Muscle of back (tissue), 11 donors: ENCODE measurements around the gene SERTM2. TPM values are rescaled to one million over a fixed set of nuclear protein-coding genes. Genes with fewer than 3 reads are reported as not detected.
A peak's percentile ranks its signal among the peaks of the same experiment; 100 is the strongest.

Source experiments
- DNase-seq, 3 donors: peaks; one replicate each; pipeline versions ENCODE4 v3.0.0 to v3.0.0-alpha.2; 2013
- polyA plus RNA-seq, 10 donors: library from polyadenylated mRNA; unstranded; fragments of 120-200 nt; gene quantifications; one replicate each; pipeline ENCODE4 v1.2.1, GENCODE V29; 2013; ENCODE audit not compliant: insufficient read length in 10 of 10

SERTM2 gene
- polyA plus RNA-seq, 10 donors: 0.22 to 1.0 (median 0.48) TPM

- DNase-seq: no peak
These were observed 44.0 kb downstream of the SERTM2 start for GRCh38 chrX:111555406-111555958.

GRCh38 chrX:111560801-111561200, 49.4 kb downstream of the SERTM2 start:
- no peak for DNase-seq

GRCh38 chrX:111561851-111562250, 50.4 kb downstream of the SERTM2 start:
- DNase-seq: no peak

- no peak for DNase-seq
These were observed 56.3 kb downstream of the SERTM2 start for GRCh38 chrX:111567542-111568255.

GRCh38 chrX:111568354-111568753, 56.9 kb downstream of the SERTM2 start:
- peak in 2 of 3 donors; percentile 7 to 11 for DNase-seq

- DNase-seq: no peak
These were observed 57.4 kb downstream of the SERTM2 start for GRCh38 chrX:111568817-111569216.

Other genes starting within 250 kb of the SERTM2 start
- 100 to 1,000 TPM; 485 to 749 (median 565) TPM for gene CAPN6, start 241.2 kb upstream of the SERTM2 start, polyA plus RNA-seq
- gene DCX, start 99.5 kb upstream of the SERTM2 start, polyA plus RNA-seq: 10 to 100 TPM in 9 of 10 donors, 1 to 10 TPM in 1; 7.8 to 24.3 (median 16.4) TPM
- gene ALG13, start 169.5 kb downstream of the SERTM2 start, polyA plus RNA-seq: 10 to 100 TPM; 24.2 to 54.4 (median 35.5) TPM